GM15510 (cell line): ENCODE data around the gene DYNAP.

Source experiments
- POLR2A ChIP-seq: IDR thresholded peaks from 3 replicates; pipeline ENCODE4 v1.6.1; 2011; ENCODE audit warnings: borderline replicate concordance; ENCODE audit not compliant: insufficient read length; ENCODE audit errors: extremely low read depth

The DYNAP gene, protein sequence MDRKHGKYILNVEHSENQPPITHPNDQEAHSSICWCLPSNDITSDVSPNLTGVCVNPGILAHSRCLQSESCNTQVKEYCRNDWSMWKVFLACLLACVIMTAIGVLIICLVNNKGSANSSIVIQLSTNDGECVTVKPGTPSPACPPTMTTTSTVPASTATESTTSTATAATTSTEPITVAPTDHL

DNA sequence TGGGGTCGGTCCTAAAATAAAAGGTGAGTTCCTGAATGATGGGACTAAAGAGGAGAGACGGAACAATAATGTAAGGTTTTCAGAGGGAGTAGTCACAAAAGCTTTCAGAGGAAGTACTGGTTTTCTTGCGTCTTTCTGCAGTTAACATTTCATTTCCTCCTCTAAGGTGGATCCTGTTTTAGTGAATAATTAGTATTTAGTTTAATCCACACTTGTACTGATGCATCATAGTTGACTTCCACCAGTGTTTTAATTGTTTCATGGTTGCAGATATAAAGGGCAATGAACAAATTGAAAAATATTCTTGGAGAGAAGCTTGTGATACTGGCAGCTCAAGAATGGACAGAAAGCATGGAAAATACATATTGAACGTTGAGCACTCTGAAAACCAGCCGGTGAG is at the start of gene DYNAP:
TSS of gene DYNAP (plus strand) at position 301 of the 400 bp plus-strand sequence. CDS start at position 339, 38 bp downstream.
- no peak for TF ChIP-seq POLR2A

DNA sequence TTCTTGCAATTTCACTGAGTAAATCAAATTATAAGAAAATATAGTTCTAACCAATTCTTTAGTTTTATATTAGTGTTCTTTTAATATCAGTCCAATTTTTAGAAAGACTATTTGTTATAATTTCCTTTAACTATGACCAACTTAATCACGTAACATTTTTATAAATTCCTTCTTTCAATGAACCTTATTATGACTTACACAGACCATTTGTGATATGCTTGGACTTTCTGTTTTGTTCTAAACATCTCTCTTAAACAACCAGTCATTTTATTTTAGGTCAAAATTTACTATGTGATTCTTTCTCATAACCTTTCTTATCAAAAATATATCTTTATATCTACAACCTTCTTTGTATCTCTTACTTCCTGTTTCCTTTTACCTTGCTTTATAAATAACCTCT is 39.5 kb upstream of the DYNAP start:
- no peak for TF ChIP-seq POLR2A

DNA sequence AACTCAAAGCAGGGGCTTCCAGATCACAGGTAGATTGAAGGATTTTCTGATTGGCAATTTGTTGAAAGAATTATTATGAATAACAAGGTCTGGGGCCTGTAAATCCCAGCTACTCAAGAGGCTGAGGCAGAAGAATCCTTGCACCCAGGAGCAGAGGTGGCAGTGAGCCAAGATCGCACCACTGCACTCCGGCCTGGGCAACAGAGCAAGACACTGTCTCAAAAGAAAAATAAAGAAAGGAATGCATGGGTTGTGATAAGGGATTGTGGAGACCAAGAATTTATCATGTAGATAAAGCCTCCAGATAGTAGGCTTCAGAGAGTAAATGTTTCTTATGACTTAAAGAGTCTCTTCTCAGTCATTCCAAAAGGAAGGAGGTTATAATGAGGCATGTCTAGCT is 35.8 kb upstream of the DYNAP start:
- no peak for TF ChIP-seq POLR2A

DNA sequence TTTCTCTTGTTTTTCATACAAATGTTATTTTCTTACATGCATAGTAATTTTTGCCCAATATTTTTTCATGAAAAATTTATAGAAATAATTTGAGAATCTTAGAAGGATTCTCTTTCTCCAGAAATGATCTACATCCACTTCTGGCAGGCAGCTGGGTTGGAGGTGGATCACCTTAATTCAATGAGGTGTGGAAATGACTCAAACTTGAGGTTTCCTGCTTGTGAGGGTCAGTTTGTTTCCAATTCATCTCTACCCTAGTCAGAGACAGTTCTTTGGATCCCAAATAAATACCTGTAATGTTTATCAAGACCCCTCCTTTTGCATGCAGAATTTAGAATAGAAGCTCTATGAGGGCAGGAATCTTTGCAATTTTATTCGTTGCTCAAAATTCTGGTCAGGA is 35.0 kb upstream of the DYNAP start:
- TF ChIP-seq POLR2A, result no peak

DNA sequence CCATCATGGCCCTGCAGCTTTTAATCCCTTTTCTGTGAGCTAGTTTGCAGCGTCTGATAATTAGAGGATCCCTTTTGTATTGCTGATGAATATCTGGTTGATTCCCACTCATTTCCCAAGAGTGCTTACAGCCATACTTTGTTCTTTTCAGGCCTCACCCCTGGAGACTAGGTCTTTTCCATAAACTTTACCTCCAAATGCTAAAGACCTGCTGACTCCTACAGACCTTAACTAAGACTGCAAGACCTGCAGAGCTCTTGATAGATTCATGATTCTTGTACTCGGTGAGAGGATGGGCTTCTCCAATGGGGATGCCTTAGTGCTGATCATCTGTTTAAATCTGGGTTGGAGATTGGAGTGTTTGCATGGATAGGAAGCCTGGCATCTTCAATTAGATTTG is 33.1 kb upstream of the DYNAP start:
- no peak for TF ChIP-seq POLR2A

DNA sequence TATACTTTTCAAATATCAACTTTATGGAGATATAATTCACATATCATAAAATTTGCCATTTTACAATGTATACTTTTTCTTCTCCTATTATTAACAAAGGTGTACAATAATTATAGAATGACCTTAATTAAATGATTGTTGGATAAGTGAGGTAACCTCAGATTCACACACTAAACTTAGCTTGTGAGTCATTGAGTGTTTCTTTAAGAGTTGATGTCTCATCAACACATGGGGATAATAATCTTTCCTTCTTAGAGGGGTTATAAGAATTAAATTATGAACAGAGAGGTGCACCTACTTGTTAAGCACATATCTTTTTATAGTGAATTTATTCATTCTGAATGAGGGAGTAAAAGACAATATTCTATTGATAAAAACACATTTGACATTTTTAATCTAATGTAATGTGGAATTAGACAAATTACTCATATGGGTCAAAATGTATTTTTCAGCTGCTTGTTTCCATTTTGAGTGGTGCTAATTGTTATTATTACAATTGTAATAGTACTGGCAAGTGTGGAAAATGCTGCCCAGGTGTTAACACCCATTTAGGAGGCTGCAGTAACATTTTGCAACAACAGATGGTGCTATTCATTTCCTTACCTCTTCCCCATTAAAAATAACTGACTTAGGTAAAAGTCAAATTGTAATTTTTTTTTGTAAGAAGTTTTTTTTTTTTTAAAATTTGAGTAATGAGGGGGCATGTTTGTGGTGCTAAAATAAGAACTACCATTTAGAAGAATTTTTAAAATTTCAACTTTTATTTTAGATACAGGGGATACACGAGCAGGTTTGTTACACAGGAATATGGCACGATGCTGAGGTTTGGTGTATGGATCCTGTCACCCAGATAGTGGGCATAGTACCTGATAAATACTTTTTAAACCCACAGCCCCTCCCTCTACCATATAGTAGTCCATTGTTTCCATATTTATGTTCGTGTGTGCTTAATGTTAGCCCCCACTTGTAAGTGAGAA is 32.1 kb upstream of the DYNAP start:
- TF ChIP-seq POLR2A, result no peak

DNA sequence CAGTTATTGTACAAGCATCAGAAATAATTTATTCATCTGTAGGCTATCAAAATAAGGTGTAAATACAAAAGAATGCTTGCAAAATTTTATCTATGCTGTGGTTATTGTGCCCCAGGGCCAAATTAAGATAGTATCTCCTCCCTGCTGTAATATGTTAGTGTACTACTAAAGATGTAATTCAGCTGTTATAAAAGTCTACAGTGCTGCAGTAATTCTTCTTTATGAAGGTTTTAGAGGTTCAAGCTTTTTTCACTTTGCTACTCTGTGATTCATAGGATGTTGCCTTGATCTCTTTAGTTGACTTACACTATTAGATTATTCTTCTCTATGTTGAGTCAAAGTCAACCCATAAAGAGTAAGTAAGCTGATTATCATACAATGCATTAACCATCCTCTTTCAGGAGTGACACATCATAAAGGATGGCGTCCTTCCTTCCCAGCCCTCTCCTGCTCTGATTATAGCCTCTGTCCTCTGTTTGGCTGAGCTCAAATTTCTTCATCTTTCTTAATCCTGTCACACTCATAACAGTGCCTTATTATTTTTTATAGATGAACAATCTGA is 29.3 kb upstream of the DYNAP start:
- TF ChIP-seq POLR2A, result no peak

DNA sequence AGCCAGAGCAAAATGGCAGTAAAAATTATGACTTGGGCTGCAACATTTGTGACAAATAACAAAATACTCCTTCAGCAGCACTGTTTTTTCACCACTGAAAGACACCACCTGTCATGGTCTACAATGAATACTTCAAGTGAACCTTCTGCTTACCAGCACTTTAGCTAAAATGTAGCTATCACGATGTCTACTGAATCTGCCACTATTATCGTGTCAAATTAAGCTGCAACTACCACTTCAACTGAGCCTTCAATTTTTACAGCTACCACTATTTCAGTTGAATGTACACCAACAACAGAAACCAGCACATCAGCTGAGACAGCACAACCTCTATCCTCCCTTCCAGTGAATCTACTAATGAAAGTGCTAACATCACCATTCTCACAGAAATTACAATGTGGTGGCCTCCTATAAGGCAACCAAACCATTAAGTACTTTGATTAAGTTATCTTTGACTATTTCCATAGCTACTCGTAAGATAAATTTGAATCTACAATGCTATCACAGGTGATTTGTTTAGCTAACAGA is 10.8 kb upstream of the DYNAP start:
- no peak for TF ChIP-seq POLR2A

DNA sequence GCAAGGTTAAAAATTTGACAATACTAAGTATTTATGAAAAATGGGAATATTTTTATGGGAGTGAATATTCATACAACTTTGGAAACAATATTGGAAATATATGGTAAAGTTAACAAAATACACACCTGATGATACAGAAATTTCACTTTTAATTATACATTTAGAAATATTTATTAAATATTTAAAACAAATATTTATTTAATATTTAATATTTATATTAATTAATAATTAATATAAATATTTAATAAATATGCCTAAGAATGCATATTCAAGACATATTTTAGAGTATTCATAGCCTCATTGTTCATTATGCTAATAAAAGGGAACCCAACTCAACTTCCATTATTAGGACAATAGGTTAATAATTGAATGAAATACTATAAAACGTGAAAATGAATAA is 7.0 kb upstream of the DYNAP start:
- TF ChIP-seq POLR2A, result no peak

DNA sequence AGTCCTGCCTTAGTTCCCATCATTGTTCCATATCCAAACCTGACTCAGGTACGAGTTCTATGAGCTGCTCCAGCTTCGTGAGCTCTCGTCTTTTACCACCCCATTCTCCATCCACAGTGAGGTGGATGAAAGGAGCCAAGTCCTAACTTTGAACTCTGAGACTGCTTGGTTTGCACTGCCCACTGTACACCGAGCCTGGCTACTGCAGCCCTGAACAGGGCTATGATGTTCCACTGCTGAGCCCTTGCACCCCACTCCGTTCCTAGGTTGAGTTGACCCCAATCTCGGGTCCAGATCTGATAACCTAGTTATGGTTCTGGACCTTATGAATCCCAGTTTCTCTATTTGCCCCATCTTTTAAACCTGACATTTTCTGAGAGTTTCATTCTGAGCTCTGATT is 5.3 kb upstream of the DYNAP start:
- TF ChIP-seq POLR2A, result no peak

DNA sequence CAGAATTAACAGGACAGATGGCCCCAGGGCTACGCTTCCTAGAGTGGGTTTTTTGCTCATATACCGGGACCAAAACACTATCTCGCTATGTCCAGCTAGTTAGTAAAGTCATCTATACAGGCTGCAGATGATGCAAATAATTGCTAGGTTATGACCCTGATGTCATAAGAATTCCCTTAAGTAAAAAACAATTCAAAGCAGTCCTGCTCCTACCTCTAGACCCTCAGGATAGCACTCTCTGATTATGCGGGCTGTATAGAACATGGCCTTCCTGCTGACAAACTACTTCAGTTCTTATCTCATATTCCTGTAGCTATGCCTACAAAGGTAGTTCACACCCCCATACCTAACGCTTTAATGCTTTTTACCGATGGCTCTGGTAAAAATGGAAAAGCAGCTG is 13.2 kb downstream of the DYNAP start:
- no peak for TF ChIP-seq POLR2A

DNA sequence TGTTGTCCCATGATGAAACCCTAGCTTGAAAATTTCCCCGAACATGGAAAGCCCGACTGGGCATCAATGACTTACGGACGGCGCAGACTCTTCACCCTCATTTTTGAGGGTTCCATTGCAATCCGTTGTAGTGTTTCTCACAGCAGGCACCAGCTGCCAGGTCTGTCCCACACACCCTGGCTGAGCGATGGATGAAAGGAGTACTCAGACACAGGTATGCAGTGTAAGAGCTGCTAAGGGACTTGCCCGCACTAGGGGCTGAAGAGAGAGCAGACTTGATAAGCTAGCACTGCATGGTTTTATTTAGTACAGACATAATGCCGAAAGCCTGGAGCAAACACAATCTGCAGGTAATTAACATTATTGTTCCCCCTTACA is 15.8 kb downstream of the DYNAP start:
- TF ChIP-seq POLR2A, result no peak

DNA sequence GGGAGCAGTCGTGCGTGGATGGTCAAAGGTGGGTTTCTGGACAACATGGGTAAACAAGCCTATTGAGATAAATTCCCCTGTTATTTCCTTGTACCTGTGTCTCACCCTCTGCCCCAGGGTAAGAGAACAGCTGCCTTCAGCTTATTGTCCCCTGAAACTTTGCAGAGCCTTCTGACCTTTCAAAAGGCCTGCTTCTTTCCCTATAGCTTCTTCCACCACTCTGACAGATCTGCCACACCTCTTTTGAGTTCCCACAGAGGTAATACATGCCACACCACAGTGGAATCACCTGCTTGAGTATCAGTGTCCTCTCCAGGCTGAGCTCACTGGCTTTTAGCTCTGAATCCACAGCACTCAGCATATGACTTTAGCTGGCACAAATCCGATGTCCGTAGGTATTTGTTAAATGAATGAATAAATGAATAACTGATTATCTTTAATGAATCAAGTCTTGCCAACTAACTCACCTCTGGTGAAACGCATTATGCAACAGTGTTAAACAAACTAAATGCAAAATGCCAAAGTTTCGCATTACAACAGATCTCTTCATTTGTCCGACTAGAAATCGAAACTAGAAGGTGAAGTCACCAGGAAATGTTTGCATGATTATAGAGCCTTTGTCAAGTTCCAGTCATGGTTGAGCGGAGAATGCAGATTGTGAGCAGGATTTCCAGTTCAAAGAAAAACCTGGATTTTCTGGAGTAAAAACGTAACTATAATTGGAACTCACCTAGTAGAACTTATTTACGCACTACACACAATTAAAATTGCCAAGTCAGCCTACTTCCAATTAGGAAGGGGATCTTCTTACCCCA is 16.4 kb downstream of the DYNAP start:
- TF ChIP-seq POLR2A, result no peak

DNA sequence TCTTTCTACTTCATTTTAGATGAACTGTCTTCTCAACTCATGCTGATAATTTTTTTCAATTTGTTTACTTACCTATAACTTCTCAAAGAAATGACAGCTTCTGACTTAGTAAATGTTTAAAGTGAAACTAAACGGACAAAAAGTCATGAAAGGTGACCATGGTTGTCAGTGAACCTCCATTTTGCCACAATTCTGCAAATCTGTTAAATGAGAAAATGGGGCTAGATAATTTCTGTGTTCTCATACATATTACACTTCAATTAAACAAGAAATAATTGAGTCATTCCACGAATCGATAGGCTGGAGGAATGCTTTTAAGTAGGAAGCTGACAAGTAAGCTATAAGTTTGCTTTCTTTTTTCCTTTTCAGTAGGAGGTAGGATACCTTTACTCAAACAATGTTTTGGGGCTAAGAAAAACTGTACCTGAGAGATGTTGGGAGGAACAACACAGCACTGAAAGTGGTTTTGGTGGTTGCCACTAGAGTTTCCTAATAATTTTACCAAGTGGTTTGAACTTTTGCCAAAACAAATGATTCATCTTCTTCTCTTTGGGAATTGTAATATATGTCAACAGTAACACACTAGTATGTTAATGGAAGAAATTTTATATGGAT is 17.1 kb downstream of the DYNAP start:
- no peak for TF ChIP-seq POLR2A

DNA sequence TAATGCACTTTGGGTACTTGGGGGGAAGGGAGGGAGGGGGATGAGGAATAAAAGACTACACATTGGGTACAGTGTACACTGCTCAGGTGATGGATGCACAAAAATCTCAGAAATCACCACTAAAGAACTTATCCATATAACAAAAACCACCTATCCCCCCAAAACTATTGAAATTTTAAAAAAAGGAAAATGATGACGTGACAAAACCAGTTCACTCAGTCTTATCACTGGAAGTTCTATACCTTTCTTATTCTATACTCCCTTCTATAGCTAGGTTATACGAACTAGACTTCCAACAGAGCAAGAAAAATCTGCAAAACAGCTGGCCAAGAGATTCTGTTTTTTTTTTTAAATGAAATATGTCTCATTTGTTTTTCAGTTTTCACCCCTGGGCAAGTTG is 20.8 kb downstream of the DYNAP start:
- TF ChIP-seq POLR2A, result no peak

DNA sequence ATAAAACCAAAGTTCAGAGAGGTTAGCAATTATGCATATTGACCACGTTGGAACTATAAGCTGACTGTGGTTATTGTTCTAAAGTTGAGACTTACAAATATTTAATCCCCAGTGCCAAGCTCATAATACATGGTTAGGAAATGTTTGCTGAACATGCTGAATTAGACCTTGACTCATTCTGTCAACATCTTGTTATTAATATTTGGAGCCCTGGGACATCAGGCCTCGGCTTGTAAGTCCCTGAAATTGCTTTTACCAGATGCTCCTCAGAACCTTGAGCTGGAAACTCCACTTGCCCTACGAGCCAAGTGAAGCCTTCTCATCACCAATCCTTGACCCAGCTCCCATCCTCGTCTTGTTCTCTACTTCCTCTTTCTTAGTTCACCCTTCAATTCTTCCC is 21.2 kb downstream of the DYNAP start:
- TF ChIP-seq POLR2A, result no peak
